ENCODE measurements around the gene MEN1. TPM values are rescaled to one million over a fixed set of nuclear protein-coding genes. Genes with fewer than 3 reads are reported as not detected.
"Not testable (repeated sequence)": the region's sequence is repeated elsewhere in the genome, so short reads cannot be mapped to it uniquely, and the experiment has no call there.

The MEN1 gene
- total RNA-seq, 1 donor from 2014 or later: 24.6 TPM

- no peak for TF ChIP-seq CTCF (IDR thresholded peaks at IDR 0.05; ENCODE audit: insufficient read depth, low read length, poor library complexity, severe bottlenecking)
- Histone ChIP-seq H3K36me3 (ENCODE audit: control insufficient read depth, insufficient read depth, low read length) (no peaks in the 10 kb centered on the region), H3K4me3 (ENCODE audit: low read depth, low read length) (no peak overlapping the region)
Measured at GRCh38 chr11:64817476-64817875, 7.1 kb upstream of the MEN1 start.

GRCh38 chr11:64815433-64815832 is 5.1 kb upstream of the MEN1 start:
- H3K4me3 ChIP-seq (ENCODE audit: low read depth, low read length); H3K36me3 ChIP-seq (ENCODE audit: control insufficient read depth, insufficient read depth, low read length); H3K27me3 ChIP-seq (ENCODE audit: control insufficient read depth, insufficient read depth, low read length); DNase-seq (ENCODE audit: low read depth): not testable (repeated sequence)

More at GRCh38 chr11:64817476-64817875, 7.1 kb upstream of the MEN1 start:
- DNase-seq (ENCODE audit: low read depth): no peak
- no peaks in the 10 kb centered on the region for H3K27me3 ChIP-seq (ENCODE audit: control insufficient read depth, insufficient read depth, low read length)

- Histone ChIP-seq H3K27me3 (ENCODE audit: control insufficient read depth, insufficient read depth, low read length) (no peaks in the 10 kb centered on the region), H3K36me3 (ENCODE audit: control insufficient read depth, insufficient read depth, low read length) (no peaks in the 10 kb centered on the region), H3K4me3 (ENCODE audit: low read depth, low read length) (no peak overlapping the region)
- DNase-seq (ENCODE audit: low read depth): no peak
- TF ChIP-seq CTCF (IDR thresholded peaks at IDR 0.05; ENCODE audit: insufficient read depth, low read length, poor library complexity, severe bottlenecking): no peak
Measured at GRCh38 chr11:64814712-64815187, 4.4 kb upstream of the MEN1 start.

- H3K27me3 ChIP-seq (ENCODE audit: control insufficient read depth, insufficient read depth, low read length): no peaks in the 10 kb centered on the region
Measured at GRCh38 chr11:64813826-64814225, 3.5 kb upstream of the MEN1 start.

GRCh38 chr11:64810891-64811272 is 531 bp upstream of the MEN1 start:
- TF ChIP-seq CTCF (IDR thresholded peaks at IDR 0.05; ENCODE audit: insufficient read depth, low read length, poor library complexity, severe bottlenecking): no peak
- Histone ChIP-seq H3K4me3 (ENCODE audit: low read depth, low read length) (peak overlapping the region; percentile 11), H3K36me3 (ENCODE audit: control insufficient read depth, insufficient read depth, low read length) (peaks cover 1% of the 10 kb centered on the region), H3K27me3 (ENCODE audit: control insufficient read depth, insufficient read depth, low read length) (no peaks in the 10 kb centered on the region)
- no peak for DNase-seq (ENCODE audit: low read depth)

More at GRCh38 chr11:64813826-64814225, 3.5 kb upstream of the MEN1 start:
- TF ChIP-seq CTCF (IDR thresholded peaks at IDR 0.05; ENCODE audit: insufficient read depth, low read length, poor library complexity, severe bottlenecking): no peak
- no peak for DNase-seq (ENCODE audit: low read depth)
- Histone ChIP-seq H3K4me3 (ENCODE audit: low read depth, low read length) (no peak overlapping the region), H3K36me3 (ENCODE audit: control insufficient read depth, insufficient read depth, low read length) (no peaks in the 10 kb centered on the region)

- TF ChIP-seq CTCF (IDR thresholded peaks at IDR 0.05; ENCODE audit: insufficient read depth, low read length, poor library complexity, severe bottlenecking): no peak
- Histone ChIP-seq H3K4me3 (ENCODE audit: low read depth, low read length) (peak overlapping the region; percentile 77), H3K36me3 (ENCODE audit: control insufficient read depth, insufficient read depth, low read length) (peaks cover 1% of the 10 kb centered on the region), H3K27me3 (ENCODE audit: control insufficient read depth, insufficient read depth, low read length) (no peaks in the 10 kb centered on the region)
- DNase-seq (ENCODE audit: low read depth): no peak
Measured at GRCh38 chr11:64809781-64810241, 540 bp downstream of the MEN1 start.

All from kidney epithelial cell (primary cell).